ENCODE measurements around the gene GNLY.

GNLY gene

DNA sequence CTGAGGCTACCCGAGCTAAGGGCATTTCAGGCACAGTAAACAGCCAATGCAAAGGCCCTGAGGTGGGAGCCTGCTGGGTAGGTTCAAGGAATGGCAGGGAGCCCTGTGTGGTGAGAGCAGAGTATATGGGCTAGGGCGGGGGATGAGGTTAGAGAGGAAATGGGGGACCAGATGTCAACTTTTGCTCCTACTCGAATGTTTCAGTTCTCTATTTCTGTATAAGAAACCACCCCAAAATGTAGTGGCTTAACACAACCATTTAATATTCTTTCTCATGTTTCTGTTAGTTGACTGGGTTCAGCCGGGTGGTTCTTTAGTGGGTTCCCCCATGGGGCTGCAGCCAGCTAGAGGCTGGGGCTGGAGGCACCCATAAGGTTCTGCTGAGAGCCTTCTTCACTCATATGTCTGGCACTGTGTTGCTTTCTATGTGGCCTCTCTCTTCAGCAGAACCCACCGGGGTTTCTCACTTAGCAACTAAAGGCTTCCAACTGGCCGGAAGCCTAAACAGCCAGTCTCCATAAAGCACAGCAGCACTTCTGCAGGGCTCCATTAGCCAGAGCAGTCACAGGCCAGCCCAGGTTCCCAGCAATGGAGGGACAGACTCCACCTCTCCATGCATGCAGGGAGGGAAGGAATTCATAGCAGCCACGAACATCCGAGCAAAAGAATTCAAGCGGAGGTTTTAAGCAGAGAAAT, 54.0 kb downstream of the GNLY start:
- DNase-seq, result no peak

Measured in NCI-H345 (cell line).